Anterior cingulate cortex (tissue), 58 donors: ENCODE results near the gene CCDC185.
"Not testable (repeated sequence)": the region's sequence is repeated elsewhere in the genome, so short reads cannot be mapped to it uniquely, and the experiment has no call there.

Experiments
- DNase-seq, 58 donors: peaks; one replicate each; lab custom pipeline; 2025; lab: John Stamatoyannopoulos, UW

CCDC185 gene

DNA sequence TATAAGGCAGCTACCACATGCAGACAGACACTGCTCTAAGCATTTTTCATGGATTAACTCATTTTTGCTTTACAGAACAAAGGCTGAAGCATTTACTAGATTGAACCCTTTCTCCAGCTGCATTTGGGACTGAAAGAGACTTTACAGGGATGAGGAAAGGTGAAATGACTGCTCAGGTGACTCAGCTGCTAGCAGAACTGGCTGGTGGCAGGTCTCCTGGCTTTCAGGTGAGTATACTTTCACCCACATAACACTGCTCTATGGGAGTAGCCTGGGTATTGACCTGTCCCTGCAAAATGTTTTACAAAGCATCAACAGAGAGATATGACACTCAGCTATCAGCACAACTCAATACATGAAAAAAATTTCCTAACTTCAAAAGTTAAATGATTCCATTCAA is 2.6 kb upstream of the CCDC185 start:
- no peak for DNase-seq

DNA sequence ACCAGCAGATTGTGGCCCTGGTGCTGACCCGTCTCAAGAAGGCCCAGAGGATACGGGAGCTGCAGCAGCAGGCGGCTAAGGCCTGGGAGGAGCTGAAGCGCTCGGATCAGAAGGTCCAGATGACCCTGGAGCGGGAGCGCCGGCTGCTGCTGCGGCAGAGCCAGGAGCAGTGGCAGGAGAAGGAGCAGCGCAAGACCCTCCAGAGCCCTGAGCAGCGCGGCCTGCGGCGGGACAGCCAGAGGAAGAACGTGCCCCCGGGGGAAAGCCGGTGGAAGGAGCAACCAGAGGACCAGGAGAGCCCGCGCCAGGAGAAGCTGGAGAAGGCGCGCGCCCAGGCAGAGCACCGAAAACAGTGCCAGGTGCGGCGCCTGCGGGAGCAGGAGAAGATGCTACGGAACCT is 1.0 kb downstream of the CCDC185 start:
- no peak for DNase-seq

DNA sequence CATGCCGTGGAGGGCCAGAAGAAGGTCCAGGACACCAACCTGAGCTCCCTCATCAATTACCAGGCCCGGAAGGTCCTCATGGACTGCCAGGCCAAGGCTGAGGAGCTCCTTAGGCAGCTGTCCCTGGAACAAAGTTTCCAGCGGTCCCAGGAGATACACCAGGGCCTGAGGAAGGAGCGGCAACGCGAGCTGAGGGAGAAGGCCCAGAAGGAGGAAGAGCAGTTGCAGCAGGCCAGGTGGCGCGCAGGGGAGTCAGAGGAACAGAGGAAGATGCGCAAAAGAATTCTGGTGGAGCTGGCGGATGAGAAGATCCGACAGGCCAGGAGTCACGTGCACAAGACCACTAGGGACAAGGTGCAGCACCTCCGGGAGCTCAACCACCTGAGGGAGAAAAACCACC is 1.5 kb downstream of the CCDC185 start:
- DNase-seq: no peak

DNA sequence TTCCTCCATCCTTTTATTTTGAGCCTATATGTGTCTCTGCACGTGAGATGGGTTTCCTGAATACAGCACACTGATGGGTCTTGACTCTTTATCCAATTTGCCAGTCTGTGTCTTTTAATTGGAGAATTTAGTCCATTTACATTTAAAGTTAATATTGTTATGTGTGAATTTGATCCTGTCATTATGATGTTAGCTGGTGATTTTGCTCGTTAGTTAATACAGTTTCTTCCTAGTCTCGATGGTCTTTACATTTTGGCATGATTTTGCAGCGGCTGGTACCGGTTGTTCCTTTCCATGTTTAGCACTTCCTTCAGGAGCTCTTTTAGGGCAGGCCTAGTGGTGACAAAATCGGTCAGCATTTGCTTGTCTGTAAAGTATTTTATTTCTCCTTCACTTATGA is 6.2 kb downstream of the CCDC185 start:
- DNase-seq: not testable (repeated sequence)

DNA sequence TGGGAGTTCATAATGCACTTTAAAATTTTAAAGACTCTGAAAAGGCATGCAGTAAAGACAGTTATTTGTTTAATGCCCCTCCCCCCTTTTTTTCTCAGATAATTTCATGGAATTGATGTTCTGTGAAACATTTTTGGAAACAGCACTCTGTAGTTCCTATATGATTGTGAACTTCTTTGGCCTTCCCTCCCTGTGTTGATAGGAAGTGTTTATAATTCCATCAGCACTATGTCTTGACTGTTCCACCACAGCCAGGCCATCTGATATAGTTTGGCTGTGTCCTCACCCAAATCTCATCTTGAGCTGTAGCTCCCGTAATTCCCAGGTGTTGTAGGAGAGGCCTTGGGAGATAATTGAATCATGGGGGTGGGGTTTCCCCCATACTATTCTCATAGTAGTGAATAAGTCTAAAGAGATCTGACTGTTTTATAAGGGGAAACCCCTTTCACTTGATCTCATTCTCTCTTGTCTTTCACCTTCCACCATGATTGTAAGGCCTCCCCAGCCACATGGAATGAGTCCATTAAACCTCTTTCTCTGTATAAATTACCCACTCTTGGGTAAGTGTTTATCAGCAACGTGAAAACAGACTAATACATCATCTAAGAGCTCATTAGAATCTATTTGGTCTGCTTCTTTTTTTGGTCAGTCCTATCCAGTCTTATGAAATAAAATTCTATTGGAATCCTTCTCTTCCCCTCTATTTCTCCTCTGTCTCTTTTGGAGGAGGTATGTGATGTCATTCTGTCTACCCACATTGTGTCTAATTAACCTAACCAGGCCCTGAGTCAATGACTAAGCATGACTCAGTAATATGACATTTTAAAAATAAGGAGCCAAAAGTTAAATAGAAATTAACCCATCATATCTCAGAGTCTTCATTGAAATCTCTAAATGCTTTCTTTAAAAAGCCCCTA is 8.9 kb downstream of the CCDC185 start:
- DNase-seq: no peak

DNA sequence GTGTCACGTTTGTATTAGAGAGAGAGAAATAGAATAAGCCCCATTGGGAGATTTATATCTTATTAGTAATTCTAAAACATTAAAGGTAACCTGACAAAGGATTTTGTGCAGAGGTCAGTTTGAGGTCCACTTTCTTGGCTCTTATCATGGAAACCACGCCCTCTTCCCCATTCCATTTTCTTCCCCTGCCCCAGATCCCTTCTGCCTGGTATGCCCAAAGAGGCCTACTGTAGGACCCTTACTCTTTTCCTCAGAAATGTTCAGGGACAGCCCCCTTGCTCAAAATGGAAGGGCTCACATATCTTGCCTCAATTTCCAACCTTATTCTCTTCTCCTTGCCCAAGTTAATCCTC is 9.6 kb downstream of the CCDC185 start:
- no peak for DNase-seq

DNA sequence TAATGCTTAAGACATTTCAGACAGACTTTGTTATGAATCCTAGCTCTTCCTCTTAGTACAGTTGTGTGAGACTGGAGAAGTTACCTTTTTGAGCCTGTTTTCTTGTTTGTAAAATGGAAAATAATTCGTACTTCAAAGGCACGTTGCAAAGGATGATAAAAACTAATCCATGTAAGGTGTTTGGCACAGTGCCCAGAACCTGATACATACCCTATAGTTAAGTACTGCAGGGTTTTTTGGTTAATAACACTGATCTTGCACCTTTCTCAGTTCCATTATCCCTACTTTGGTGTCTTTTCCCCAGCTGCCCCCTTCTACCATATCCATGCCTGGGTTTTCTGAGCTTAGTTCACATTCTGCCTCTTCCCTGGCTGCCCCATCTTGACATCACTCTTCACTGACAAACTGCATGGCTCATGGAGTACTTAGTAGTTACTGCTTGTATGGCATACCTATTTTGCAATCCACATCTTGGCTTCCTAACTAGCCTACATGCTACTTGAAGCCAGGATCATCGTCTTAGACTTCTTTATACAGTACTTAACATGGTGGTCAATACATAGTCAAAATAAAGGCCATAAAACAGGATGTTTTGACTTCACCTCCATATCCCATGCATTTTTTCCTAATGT is 10.1 kb downstream of the CCDC185 start:
- no peak for DNase-seq

DNA sequence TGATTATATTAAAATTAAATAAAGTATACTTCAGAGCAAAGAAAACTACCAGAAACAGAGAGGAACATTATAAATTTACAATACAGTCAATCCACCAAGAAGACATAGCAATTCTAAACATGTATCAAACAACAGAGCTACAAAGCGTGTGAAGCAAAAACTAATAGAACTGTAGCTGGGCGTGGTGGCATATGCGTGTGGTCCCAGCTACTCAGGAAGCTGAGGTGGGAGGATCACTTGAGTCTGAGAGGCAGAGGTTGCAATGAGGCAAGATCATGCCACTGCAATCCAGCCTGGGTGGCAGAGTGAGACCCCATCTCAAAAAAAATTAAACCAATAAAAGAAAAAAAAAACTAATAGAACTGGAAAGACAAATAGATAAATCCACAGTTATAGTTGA is 12.3 kb downstream of the CCDC185 start:
- no peak for DNase-seq

DNA sequence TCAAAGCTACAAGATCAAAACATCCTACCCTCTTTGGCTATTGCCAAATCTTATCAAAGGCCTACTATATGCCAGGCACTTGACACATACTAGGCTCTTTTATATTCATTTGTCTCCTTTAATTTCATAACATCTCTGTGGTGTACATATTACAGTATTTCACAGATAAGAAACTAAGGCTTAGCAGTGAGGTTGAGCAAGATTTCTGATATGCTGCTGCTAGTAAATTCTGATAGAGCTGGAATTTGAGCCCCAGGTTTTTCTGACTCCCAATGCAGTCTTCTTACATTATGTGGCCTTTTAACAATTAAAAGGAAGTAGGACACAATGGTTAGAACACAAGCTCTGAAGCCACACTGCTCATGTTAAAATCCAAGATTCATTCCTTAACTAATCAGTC is 16.8 kb downstream of the CCDC185 start:
- no peak for DNase-seq

DNA sequence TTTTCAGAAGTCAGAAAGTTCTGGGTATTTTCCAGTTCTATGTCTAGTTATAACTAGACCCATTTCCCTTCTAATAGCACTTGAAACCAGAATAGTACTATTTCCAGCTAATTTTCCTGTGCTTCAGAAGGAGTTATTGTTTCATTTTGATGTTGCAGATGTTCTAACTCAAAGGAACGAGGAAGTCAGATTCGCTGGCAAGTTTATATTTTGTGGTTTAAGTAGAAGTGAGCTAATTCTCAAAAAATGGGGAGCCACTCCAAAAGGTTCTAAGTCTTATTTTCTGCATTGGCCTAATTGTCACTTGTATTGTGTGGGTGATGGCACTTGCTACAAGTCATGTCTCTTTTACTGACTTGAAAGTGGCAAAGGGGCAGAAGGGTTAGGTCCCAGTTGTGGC is 18.1 kb downstream of the CCDC185 start:
- no peak for DNase-seq

DNA sequence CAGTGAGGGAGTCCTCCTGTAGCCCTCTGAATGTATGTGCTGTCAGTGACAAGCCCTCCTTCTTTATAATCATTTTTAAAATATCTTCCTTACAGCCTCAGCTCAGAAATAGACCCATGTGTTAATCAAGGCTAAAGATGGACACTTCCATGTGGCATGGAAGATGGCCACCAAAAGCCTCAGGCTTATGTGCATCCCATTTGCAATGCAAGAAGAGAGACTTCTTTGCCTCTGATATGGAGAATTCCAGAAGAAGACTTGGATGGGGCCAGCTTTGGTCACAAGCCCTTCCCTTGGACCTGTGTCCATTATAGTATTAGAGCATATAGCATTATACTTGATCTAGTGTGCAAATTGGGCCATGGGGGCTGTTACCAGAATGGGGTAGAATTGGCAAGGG is 18.5 kb downstream of the CCDC185 start:
- DNase-seq: no peak

DNA sequence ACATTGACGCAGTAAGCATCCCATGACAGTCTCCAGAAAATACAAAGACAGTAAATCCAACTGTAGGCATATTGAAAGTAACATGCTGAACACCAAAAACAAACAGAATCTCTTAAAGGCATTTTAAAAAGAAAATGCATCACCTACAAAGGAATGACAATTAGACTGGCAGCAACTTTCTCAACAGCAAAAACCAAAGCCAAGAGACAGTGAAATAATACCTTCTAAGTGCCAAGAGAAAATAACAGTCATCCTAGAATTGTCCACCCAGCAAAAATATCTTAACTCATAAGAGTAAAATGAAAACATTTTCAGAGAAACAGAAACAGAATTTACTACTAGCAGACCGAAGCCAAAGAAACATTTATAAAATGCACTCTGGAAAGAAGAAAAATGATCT is 20.0 kb downstream of the CCDC185 start:
- no peak for DNase-seq

DNA sequence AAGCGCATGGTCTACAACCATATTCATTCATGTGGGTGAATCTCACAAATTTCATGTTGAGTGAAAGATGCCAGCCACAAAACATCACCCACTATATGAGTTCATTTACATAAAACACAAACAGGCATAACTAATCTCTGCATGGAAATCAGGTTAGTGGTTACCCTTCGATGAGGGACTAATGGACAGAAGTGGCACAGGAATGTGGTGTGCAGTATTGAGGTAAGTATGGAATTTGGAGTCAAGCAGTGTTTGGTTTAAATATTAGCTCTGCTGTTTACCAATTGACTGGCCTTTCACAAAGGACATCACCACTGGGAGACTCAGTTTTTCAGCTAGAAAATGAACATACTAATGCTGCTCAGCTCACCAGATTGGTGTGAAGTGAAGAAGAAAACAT is 24.2 kb downstream of the CCDC185 start:
- no peak for DNase-seq

DNA sequence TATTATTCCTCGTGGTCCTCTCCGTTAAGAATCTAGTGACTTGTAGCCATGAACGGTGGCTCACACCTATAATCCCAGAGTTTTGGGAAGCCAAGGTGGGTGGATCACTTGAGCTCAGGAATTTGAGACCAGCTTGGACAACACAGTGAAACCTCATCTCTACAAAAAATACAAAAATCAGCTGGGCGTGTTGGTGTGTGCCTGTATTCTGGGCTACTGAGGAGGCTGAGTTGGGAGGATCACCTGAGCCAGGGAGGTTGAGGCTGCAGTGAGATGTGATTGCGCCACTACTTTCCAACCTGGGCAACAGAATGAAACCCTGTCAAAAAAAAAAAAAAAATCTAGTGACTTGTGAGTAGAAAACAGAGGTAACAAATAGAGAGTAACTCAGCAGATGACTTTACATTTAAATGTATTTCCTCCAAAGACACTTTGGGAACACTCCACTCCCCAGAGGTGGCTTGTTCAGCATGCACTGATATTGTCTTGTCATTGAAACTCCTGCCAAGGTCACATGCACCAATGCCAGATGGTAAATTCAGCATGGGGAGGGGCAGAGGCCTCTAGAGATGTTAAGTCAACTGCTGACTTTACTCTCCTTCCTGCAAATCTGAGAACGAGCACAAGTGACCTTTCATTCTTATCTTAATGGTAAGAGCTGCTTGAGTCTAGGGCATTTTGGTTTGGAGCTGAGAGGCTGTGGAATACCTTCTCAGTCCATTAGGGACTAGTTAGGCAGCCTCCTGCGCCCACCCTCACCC is 24.9 kb downstream of the CCDC185 start:
- DNase-seq: no peak

DNA sequence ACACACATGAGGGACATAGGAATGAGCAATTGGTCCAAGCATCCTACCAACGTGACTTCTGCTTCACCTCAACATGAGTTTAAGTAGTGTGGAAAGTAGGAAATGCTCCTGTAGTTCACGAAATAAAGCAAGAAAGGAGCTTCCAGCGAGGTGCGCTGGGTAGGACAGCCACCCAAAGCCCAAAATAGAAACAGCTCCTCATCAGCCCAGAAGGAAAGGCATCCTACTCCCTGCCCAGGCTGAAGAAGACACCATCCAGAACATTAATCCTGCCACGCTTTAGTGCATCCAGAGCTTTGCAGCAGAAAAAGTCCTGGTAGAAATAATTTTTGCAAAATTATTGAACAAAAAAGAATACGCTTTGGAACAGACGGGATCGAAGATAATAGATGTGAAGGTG is 25.9 kb downstream of the CCDC185 start:
- no peak for DNase-seq

DNA sequence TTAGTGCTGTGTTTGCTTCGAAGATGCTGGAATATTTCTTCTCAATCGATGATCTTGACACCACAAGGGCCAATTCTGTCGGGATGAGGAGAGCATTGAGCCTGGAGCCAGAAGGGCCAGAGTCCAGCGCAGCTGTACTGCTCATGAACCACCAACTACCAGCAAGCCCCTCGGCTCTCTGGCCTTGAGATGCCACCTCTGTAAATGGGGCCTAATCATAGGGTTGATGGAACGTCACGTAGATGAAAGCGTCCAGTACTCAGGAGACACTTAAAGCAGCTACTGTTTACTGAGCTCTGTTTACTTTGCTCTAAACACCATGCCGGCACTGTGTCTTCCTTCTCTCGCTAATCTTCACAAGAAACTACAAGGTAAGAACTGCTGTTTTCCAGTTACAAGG is 26.3 kb downstream of the CCDC185 start:
- DNase-seq: no peak

DNA sequence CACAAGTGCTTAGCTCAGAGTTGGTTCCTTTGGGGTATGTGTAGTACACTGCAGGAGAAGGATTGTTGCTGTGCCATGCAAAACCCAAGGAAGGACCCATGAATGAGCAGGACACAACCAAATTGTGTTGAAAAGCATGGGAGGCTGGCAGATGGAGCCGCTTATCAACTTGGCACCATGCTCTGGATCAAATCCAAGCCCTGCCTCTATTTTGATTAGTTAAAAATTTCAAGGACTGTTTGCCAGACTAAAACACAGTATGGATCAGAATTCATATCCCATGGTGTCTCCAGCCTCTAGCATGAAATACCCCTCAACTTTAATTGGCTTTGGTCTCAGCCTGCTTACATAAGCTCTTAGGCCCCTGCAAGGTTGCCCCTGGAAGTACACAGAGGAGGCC is 27.8 kb downstream of the CCDC185 start:
- no peak for DNase-seq

DNA sequence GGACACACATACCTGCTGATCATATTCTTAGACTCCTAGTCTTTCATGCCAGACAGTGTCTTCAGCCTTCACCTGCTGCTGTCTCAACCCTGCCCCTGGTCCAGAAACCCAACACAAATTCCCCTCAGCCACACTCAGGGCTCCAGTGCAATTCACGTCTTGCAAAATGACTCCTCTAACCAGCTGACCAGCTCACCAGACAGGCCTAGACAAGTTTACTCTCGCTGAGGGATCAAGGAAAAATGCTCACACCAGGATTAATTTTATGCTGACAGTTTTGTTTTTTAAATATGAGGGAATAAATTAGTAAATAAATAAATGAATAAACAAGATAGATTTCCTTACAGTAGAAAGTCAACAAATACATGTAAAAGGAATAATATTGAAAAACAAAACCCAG is 28.5 kb downstream of the CCDC185 start:
- DNase-seq: no peak

DNA sequence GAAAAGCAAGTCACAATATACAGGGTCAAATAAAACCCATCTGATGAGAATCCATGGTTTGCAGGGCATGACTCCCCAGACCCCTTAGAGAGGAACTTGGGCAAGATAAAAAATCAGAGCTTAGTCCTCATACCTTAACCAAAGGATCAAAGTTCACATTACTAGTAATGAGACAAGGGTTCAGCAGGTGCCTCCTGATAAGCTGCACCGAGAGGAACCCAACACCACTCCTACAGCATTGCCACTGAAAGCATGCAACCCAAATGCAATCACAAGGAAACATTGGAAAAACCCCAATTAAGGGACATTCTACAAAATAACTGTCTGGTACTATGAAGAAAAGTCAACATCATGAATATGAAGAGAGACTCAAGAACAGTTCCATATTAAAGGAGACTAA is 29.7 kb downstream of the CCDC185 start:
- DNase-seq: no peak

DNA sequence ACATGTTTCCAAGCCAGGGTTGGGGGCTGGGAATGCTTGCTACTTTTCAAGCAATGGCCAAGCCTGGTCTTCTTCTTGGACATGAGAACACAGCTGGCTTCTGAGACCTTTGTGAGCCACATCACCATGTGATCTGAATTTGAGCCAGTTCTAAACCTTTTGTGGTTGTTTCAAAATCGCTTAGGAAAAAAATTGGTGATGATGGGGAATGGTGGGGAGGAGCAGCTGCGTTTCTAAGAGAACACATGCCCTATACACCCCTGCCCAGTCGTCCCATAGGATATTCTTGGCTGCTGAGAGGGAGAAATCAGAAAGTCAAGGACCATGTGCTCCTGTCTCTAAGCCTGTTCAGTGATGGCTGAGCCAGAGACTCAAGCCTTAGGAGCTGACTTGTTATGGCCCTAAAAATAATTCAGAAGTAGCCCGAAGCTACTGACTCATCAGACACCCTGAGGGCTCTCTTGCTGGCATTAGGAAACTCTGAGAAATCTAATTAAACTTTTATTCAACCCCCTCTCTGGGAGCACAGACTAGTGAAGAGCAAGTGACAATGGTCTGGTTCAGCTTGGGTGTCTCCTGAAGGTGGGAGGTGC is 30.5 kb downstream of the CCDC185 start:
- DNase-seq: no peak

DNA sequence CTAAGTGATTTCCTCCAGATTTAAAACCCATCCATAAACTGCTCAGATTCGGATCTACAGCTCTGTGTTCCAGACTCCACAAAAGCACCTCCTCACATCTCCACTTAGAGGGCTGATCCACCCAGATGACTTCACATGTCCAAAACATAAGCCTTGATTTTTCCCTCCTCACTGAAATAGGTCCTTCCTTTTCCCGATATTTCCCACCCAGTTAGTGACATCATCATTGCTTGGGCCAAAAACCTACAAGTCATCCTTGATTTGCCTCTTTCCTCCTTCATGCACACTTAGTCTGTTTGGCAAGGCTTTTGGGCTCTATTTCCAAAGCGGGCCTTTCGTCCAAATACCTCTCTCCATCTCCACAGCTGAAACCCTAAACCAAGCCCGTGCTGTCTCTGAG is 32.3 kb downstream of the CCDC185 start:
- no peak for DNase-seq
